Prostate gland (tissue), 2 donors: ENCODE measurements around the gene DNAH8. TPM values are rescaled to one million over a fixed set of nuclear protein-coding genes. Genes with fewer than 3 reads are reported as not detected.

Experiments used
- DNase-seq: peaks from one replicate; pipeline ENCODE4 v3.0.0-alpha.2; 2019; ENCODE audit warnings: low spot score
- H3K27ac ChIP-seq, 2 donors: fragments of 200-600 bp; sonication (generic); 2 replicates each; pipeline ENCODE4 v1.5.1; 2017 to 2019
- H3K27me3 ChIP-seq: fragments of 200-600 bp; sonication (generic); replicated peaks from 2 replicates; pipeline ENCODE4 v1.5.1; 2019; ENCODE audit not compliant: insufficient read depth
- H3K36me3 ChIP-seq, 2 donors: fragments of 200-600 bp; sonication (generic); 1 replicate in 1 of 2; 2 replicates in 1 of 2; pipeline versions ENCODE4 v1.5.1 to v1.8.1; 2017 to 2019
- H3K4me1 ChIP-seq: fragments of 200-600 bp; sonication (generic); replicated peaks from 2 replicates; pipeline ENCODE4 v1.5.1; 2019
- H3K4me3 ChIP-seq, 2 donors: fragments of 200-600 bp; sonication (generic); 2 replicates each; pipeline ENCODE4 v1.5.1; 2017 to 2019
- H3K9me3 ChIP-seq: fragments of 200-600 bp; sonication (generic); 2 replicates; pipeline ENCODE4 v1.5.1; 2017
- CTCF ChIP-seq, 4 experiments: fragments of 200-600 bp in 2 of 4; fragments of 450-650 bp in 2 of 4; sonication (generic) in 2 of 4; IDR thresholded peaks; 1 replicate in 3 of 4; 2 replicates in 1 of 4; pipeline ENCODE4 v1.5.1; 2016 to 2019; ENCODE audit warnings: antibody characterized with exemption in 4 of 4, mild to moderate bottlenecking in 2 of 4, moderate library complexity in 2 of 4
- POLR2A ChIP-seq: fragments of 450-650 bp; IDR thresholded peaks from one replicate; pipeline ENCODE4 v1.6.1; 2016; ENCODE audit warnings: antibody characterized with exemption, mild to moderate bottlenecking
- POLR2AphosphoS5 ChIP-seq: sonication (generic); formaldehyde crosslinking; IDR thresholded peaks from one replicate; pipeline ENCODE4 v1.6.1; 2017; ENCODE audit warnings: antibody characterized with exemption
- WGBS: methylation state at CpG from one replicate; pipeline ENCODE4 v1.1.5; 2018; 5-methylcytosine and 5-hydroxymethylcytosine counted together
- intact Hi-C: fragments of 100-400 bp; cut with DNase I; formaldehyde crosslinking; loops from one replicate; pipeline ENCODE4 v1.14.2; 2022
- total RNA-seq, 2 donors: library from RNA; depleted of rRNA; stranded (reverse); fragments of >200 nt; gene quantifications; one replicate each; pipeline ENCODE4 v1.1.0, GENCODE V29; 2016

The DNAH8 gene
- total RNA-seq, 2 donors from 2014 or later: 0.36 to 3.6 TPM

DNA sequence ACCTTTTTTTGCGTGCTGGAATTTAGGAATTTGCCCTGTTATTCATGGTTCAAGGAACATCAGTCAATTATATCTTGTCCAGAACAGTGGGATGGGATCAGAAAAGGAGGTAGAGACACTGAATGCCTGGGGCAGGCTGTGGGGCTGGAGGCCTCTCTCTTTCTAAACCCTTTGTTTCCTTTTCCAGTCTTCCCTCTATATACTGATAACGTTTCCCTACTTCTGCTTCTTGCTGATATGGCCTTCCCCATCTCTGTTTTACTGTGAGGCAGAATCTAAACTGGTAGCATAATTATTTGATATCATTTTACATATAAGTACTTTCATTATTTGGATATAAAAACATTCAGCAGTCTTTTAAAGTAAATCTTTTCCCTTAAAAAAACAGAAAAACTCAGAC is 67.5 kb downstream of the DNAH8 start:
- TF ChIP-seq POLR2AphosphoS5: no peak
- no peak for TF ChIP-seq CTCF (IDR thresholded peaks at IDR 0.05)
- no peak for TF ChIP-seq POLR2A
- WGBS: 82% methylated on average over 2 of the region's 2 CpGs
- Histone ChIP-seq H3K27ac (no peak overlapping the region), H3K27me3 (no peaks in the 10 kb centered on the region), H3K4me1 (no peaks in the 10 kb centered on the region), H3K4me3 (no peak overlapping the region), H3K36me3 (no peaks in the 10 kb centered on the region), H3K9me3 (no peaks in the 10 kb centered on the region)
- no peak for DNase-seq
- intact Hi-C loops: no loop called here

DNA sequence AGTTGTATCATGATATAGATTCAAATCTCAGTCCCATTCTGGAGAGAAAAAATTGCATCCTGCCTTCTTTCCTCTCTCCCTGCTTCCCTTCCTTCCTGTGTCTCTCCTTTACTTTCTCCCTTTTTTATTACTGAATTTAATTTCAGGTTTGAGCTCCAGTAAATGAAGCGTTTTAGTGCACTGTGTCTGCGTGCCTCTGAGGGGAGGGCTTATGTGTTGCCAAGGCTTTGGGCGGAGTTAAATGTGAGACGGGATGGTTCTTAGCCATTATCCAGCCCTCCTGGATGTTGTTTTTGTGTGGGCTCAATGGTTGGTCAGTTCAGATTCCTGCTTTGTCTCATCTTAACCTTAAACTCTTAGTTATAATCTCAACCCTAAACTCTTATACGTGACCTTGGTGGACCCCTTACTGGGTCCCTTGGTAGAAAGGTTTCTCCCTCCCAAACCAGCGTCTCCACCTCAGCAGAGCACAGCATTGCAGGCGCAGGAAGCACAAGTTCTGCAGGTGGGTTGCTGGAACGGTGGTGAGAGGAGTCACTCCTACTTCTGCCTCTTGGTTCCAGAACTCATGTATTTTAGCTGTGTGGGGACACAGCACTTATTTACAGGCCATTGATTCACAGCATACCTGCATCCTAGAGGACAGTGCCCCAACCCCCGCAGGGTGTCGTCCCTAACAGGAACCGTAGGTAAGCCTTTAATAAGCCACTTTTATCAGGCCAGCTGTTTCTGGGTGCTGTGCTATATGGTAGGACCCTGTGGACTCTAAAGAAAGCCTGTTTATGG is 68.5 kb downstream of the DNAH8 start:
- DNase-seq: no peak
- H3K27ac ChIP-seq: no peak overlapping the region
- no peaks in the 10 kb centered on the region for H3K4me1 ChIP-seq
- H3K4me3 ChIP-seq: no peak overlapping the region
- no peaks in the 10 kb centered on the region for H3K9me3 ChIP-seq
- no peaks in the 10 kb centered on the region for H3K27me3 ChIP-seq
- TF ChIP-seq CTCF (IDR thresholded peaks at IDR 0.05) (no peak), POLR2A (no peak), POLR2AphosphoS5 (no peak)
- H3K36me3 ChIP-seq: no peaks in the 10 kb centered on the region
- WGBS: 59% methylated on average over 11 of the region's 11 CpGs
- intact Hi-C loops: no loop called here

- no peak for TF ChIP-seq POLR2AphosphoS5
- Histone ChIP-seq H3K4me3 (no peak overlapping the region), H3K9me3 (no peaks in the 10 kb centered on the region), H3K4me1 (no peaks in the 10 kb centered on the region), H3K27ac (no peak overlapping the region), H3K27me3 (no peaks in the 10 kb centered on the region), H3K36me3 (no peaks in the 10 kb centered on the region)
- 75% methylated on average over 2 of the region's 2 CpGs for WGBS
- DNase-seq: no peak
- intact Hi-C loops: no loop called here
Observed at GRCh38 chr6:38784506-38785235, 69.6 kb downstream of the DNAH8 start.

GRCh38 chr6:38786486-38786885 is 71.4 kb downstream of the DNAH8 start:
- DNase-seq: no peak
- Histone ChIP-seq H3K36me3 (no peaks in the 10 kb centered on the region), H3K4me1 (no peaks in the 10 kb centered on the region), H3K4me3 (no peak overlapping the region), H3K27ac (no peak overlapping the region), H3K27me3 (no peaks in the 10 kb centered on the region), H3K9me3 (no peaks in the 10 kb centered on the region)
- TF ChIP-seq POLR2A (no peak), POLR2AphosphoS5 (no peak), CTCF (IDR thresholded peaks at IDR 0.05) (no peak)
- intact Hi-C loops: no loop called here
- 87% methylated on average over 5 of the region's 5 CpGs for WGBS

DNA sequence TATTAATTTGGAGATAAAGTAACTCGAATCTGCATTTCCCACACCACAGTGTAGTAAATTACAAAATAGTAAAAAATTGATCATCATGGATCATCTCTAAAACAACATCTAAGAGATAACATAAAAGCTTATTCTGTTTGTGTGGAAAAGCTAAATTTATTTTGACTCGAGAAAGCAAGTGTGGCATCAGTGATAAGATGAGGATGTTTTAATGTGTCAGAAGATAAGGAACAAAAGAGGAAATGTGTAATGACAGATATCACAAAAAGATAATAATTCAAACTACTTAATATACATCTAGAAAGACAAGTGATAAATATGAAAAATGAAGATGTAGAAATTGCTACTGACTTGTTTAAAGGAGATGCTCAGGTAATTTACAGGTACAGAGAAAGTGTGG is 74.1 kb downstream of the DNAH8 start:
- 51% methylated on average over 2 of the region's 2 CpGs for WGBS
- no peak overlapping the region for H3K27ac ChIP-seq
- intact Hi-C loops: no loop called here
- H3K36me3 ChIP-seq: no peaks in the 10 kb centered on the region
- H3K9me3 ChIP-seq: no peaks in the 10 kb centered on the region
- H3K4me3 ChIP-seq: no peak overlapping the region
- no peak for TF ChIP-seq CTCF (IDR thresholded peaks at IDR 0.05)
- no peak for TF ChIP-seq POLR2A
- no peak for TF ChIP-seq POLR2AphosphoS5
- no peak for DNase-seq
- no peaks in the 10 kb centered on the region for H3K27me3 ChIP-seq
- no peaks in the 10 kb centered on the region for H3K4me1 ChIP-seq
